Measurements from ENCODE around the gene EML4.

- TF ChIP-seq CTCF (IDR thresholded peaks at IDR 0.05): no peak
- TF ChIP-seq POLR2A (IDR thresholded peaks at IDR 0.05): no peak
Observed at GRCh38 chr2:42335514-42336104, 166.5 kb downstream of the EML4 start.

Measured in heart left ventricle (tissue), 13 donors.